ENCODE measurements around the gene STXBP5.

The STXBP5 gene

DNA sequence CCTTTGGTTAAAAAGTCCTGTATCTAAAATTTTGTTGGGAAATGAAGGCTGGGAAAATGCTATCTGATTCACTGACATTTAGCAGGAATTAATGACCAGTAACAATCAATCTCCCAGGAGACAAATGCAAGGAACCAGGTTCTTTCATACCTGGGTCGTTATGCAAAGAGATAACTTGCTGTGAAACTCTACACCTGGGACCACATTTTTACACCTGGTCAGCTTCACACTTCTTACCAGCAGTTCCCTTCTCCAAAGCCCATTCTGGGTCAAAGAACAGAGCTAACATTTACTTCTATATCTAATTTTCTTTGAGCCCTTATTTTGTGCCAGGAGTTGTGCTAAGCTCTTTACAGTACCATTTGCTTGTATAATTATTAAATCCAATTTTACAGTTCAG, 27.4 kb upstream of the STXBP5 start:
- no peak for DNase-seq (ENCODE audit: low read depth)
- TF ChIP-seq, protein P1, sequence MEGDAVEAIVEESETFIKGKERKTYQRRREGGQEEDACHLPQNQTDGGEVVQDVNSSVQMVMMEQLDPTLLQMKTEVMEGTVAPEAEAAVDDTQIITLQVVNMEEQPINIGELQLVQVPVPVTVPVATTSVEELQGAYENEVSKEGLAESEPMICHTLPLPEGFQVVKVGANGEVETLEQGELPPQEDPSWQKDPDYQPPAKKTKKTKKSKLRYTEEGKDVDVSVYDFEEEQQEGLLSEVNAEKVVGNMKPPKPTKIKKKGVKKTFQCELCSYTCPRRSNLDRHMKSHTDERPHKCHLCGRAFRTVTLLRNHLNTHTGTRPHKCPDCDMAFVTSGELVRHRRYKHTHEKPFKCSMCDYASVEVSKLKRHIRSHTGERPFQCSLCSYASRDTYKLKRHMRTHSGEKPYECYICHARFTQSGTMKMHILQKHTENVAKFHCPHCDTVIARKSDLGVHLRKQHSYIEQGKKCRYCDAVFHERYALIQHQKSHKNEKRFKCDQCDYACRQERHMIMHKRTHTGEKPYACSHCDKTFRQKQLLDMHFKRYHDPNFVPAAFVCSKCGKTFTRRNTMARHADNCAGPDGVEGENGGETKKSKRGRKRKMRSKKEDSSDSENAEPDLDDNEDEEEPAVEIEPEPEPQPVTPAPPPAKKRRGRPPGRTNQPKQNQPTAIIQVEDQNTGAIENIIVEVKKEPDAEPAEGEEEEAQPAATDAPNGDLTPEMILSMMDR (conservative IDR thresholded peaks at IDR 0.05; ENCODE audit: low read depth, low read length): no peak
- no peak overlapping the region for H3K4me3 ChIP-seq (ENCODE audit: low read length)

DNA sequence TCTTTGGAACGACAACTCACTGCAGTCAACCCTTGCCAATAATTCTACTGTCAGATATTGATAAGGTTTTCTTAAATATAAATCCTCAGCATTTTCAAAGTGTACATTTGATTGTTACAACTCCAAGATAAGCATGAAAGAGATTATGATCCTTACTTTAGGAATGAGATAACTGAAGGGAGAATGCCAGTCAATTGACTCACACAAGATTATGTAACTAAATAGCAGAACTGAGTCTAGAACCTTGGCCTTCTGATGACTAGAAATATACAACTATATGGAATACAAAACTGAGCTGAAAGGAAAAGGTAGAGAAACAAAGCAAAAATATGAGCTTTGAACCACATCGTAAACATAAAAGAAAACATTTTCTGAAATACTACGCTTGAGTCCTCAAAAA, 26.9 kb upstream of the STXBP5 start:
- H3K4me3 ChIP-seq (ENCODE audit: low read length): no peak overlapping the region
- TF ChIP-seq, protein P1 (conservative IDR thresholded peaks at IDR 0.05; ENCODE audit: low read depth, low read length): no peak
- DNase-seq (ENCODE audit: low read depth): no peak

GRCh38 chr6:147178355-147178754, 25.9 kb upstream of the STXBP5 start:
- TF ChIP-seq, protein P1 (conservative IDR thresholded peaks at IDR 0.05; ENCODE audit: low read depth, low read length): no peak
- H3K4me3 ChIP-seq (ENCODE audit: low read length): no peak overlapping the region
- no peak for DNase-seq (ENCODE audit: low read depth)

DNA sequence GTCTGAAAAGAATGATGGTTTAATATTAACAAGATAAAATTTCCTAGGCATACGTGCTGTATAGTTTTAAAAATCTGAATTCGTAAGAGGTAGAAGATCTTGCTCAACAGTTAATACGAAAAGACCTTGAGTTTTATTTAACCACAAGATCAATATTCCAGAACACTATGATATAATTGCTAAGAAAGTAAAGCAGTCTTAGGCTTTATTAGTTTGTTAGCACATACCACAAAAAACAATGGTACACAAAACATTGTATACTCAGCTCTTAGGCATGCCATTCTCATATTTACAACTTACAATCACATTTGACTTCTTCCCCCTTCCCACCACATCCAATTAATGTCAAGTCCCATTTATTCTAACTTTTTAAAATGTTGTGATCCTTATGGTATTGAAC, 24.4 kb upstream of the STXBP5 start:
- no peak overlapping the region for H3K4me3 ChIP-seq (ENCODE audit: low read length)
- DNase-seq (ENCODE audit: low read depth): no peak
- TF ChIP-seq, protein P1 (conservative IDR thresholded peaks at IDR 0.05; ENCODE audit: low read depth, low read length): no peak

DNA sequence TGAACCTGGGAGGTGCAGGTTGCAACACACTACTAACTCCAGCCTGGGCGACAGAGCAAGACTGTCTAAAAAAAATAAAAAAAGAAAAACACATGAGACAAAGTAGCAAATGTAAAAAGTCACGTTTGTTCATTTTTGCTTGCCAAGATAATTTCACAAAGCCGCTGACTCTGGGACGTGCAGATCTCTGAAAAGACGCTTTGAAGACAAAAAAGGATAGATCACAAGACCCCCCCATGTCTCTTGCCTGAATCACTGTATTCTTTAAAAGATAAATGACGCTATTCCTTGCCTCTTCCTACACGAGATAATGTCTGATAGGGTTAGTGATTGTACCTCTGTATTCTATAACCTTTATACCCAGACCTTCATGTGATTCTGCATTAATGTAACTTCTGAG, 23.3 kb upstream of the STXBP5 start:
- DNase-seq (ENCODE audit: low read depth): no peak
- H3K4me3 ChIP-seq (ENCODE audit: low read length): no peak overlapping the region
- TF ChIP-seq, protein P1 (conservative IDR thresholded peaks at IDR 0.05; ENCODE audit: low read depth, low read length): no peak

- no peak for DNase-seq (ENCODE audit: low read depth)
- no peak overlapping the region for H3K4me3 ChIP-seq (ENCODE audit: low read length)
- TF ChIP-seq, protein P1 (conservative IDR thresholded peaks at IDR 0.05; ENCODE audit: low read depth, low read length): no peak
These were observed 19.8 kb upstream of the STXBP5 start for GRCh38 chr6:147184379-147184778.

GRCh38 chr6:147185216-147185615, 19.0 kb upstream of the STXBP5 start:
- no peak overlapping the region for H3K4me3 ChIP-seq (ENCODE audit: low read length)
- TF ChIP-seq, protein P1 (conservative IDR thresholded peaks at IDR 0.05; ENCODE audit: low read depth, low read length): no peak
- DNase-seq (ENCODE audit: low read depth): no peak
